ENCODE data around the gene HOXD3.

Gene HOXD3

GRCh38 chr2:176177580-176178037 is 20.5 kb downstream of the HOXD3 start:
- DNase-seq (ENCODE audit: low read depth in 2 of 2) = no peak

GRCh38 chr2:176178038-176178756 is 21.1 kb downstream of the HOXD3 start:
- DNase-seq (ENCODE audit: low read depth in 2 of 2) = no peak

- DNase-seq (ENCODE audit: low read depth in 2 of 2) = no peak
These were observed 21.7 kb downstream of the HOXD3 start for GRCh38 chr2:176178757-176179295.

- DNase-seq (ENCODE audit: low read depth in 2 of 2) = no peak
These were observed 24.4 kb downstream of the HOXD3 start for GRCh38 chr2:176181551-176181950.

GRCh38 chr2:176182671-176183070 is 25.6 kb downstream of the HOXD3 start:
- no peak for DNase-seq (ENCODE audit: low read depth in 2 of 2)

GRCh38 chr2:176184749-176185148 is 27.6 kb downstream of the HOXD3 start:
- DNase-seq (ENCODE audit: low read depth in 2 of 2) = no peak

GRCh38 chr2:176186024-176186423 is 28.9 kb downstream of the HOXD3 start:
- DNase-seq (ENCODE audit: low read depth in 2 of 2) = no peak

GRCh38 chr2:176187200-176187898 is 30.2 kb downstream of the HOXD3 start:
- no peak for DNase-seq (ENCODE audit: low read depth in 2 of 2)

GRCh38 chr2:176187899-176188773 is 31.0 kb downstream of the HOXD3 start, which contains the start of gene HOXD1:
Gene HOXD1, plus strand, starts transcription at chr2:176188668. Its CDS starts 134 bp downstream, at chr2:176188802.
- no peak for DNase-seq (ENCODE audit: low read depth in 2 of 2)

- no peak for DNase-seq (ENCODE audit: low read depth in 2 of 2)
These were observed 31.9 kb downstream of the HOXD3 start for GRCh38 chr2:176188774-176189680.

- no peak for DNase-seq (ENCODE audit: low read depth in 2 of 2)
These were observed 32.9 kb downstream of the HOXD3 start for GRCh38 chr2:176189681-176190641.

GRCh38 chr2:176192351-176192750 is 35.2 kb downstream of the HOXD3 start:
- DNase-seq (ENCODE audit: low read depth in 2 of 2) = no peak

- no peak for DNase-seq (ENCODE audit: low read depth in 2 of 2)
These were observed 35.9 kb downstream of the HOXD3 start for GRCh38 chr2:176193048-176193447.

- DNase-seq (ENCODE audit: low read depth in 2 of 2) = no peak
These were observed 42.8 kb downstream of the HOXD3 start for GRCh38 chr2:176199902-176200301.

GRCh38 chr2:176200971-176201370 is 43.9 kb downstream of the HOXD3 start:
- DNase-seq (ENCODE audit: low read depth in 2 of 2) = no peak

GRCh38 chr2:176202491-176202890 is 45.4 kb downstream of the HOXD3 start:
- DNase-seq (ENCODE audit: low read depth in 2 of 2) = no peak

- no peak for DNase-seq (ENCODE audit: low read depth in 2 of 2)
These were observed 48.0 kb downstream of the HOXD3 start for GRCh38 chr2:176205126-176205525.

- DNase-seq (ENCODE audit: low read depth in 2 of 2) = no peak
These were observed 49.0 kb downstream of the HOXD3 start for GRCh38 chr2:176206136-176206535.

GRCh38 chr2:176206682-176207081 is 49.6 kb downstream of the HOXD3 start:
- no peak for DNase-seq (ENCODE audit: low read depth in 2 of 2)

GRCh38 chr2:176211110-176211509 is 54.0 kb downstream of the HOXD3 start:
- no peak for DNase-seq (ENCODE audit: low read depth in 2 of 2)
